Testis (tissue), 2 donors: Measurements from ENCODE around the gene ADH7.

Source experiments
- POLR2A ChIP-seq: fragments of 450-650 bp; IDR thresholded peaks from one replicate; pipeline ENCODE4 v1.6.1; 2017; ENCODE audit warnings: antibody characterized with exemption, mild to moderate bottlenecking, moderate library complexity
- TF ChIP-seq, protein P1 (sequence below), 3 experiments: fragments of 450-650 bp in 2 of 3; fragments of 200-600 bp in 1 of 3; sonication (generic) in 1 of 3; IDR thresholded peaks; one replicate each; pipeline ENCODE4 v1.5.1; 2016 to 2019; ENCODE audit warnings: antibody characterized with exemption in 3 of 3, mild to moderate bottlenecking in 2 of 3, moderate library complexity in 1 of 3

DNA sequence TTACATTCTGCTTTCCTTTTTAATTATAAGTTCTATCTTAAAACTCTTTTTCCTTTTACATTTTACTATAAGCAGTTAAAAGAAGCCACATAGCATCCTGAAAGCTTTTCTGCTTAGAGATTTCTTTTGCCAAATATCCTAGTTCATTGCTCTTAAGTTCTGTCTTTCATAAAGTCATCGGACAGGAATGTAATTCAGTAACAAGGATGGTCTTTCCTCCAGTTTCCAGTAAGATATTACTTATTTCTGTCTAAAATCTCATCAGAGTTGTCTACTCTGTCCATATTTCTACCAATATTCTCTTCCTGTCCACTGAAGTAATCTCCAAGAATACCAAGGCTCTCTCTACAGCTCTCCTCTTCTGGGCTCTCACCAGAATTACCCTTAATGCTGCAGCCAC is 45.1 kb downstream of the ADH7 start:
- TF ChIP-seq, protein P1, sequence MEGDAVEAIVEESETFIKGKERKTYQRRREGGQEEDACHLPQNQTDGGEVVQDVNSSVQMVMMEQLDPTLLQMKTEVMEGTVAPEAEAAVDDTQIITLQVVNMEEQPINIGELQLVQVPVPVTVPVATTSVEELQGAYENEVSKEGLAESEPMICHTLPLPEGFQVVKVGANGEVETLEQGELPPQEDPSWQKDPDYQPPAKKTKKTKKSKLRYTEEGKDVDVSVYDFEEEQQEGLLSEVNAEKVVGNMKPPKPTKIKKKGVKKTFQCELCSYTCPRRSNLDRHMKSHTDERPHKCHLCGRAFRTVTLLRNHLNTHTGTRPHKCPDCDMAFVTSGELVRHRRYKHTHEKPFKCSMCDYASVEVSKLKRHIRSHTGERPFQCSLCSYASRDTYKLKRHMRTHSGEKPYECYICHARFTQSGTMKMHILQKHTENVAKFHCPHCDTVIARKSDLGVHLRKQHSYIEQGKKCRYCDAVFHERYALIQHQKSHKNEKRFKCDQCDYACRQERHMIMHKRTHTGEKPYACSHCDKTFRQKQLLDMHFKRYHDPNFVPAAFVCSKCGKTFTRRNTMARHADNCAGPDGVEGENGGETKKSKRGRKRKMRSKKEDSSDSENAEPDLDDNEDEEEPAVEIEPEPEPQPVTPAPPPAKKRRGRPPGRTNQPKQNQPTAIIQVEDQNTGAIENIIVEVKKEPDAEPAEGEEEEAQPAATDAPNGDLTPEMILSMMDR (IDR thresholded peaks at IDR 0.05) = no peak
- no peak for TF ChIP-seq POLR2A
